Cardiac muscle cell (in vitro differentiated cells and primary cell): ENCODE measurements around the gene LSM14A. TPM values are rescaled to one million over a fixed set of nuclear protein-coding genes. Genes with fewer than 3 reads are reported as not detected.

Source experiments
- DNase-seq, 2 donors: peaks; one replicate each; pipeline versions ENCODE4 v3.0.0 to v3.0.0-alpha.2; 2010 to 2017; ENCODE audit warnings: low read depth in 1 of 2, low spot score in 1 of 2
- H3K27ac ChIP-seq: fragments of 200-600 bp; sonication (generic); 2 replicates; pipeline ENCODE4 v1.5.1; 2016
- H3K27me3 ChIP-seq: fragments of 200-600 bp; sonication (generic); 2 replicates; pipeline ENCODE4 v1.6.0; 2016; ENCODE audit warnings: control low read depth
- H3K36me3 ChIP-seq: fragments of 200-600 bp; sonication (generic); 2 replicates; pipeline ENCODE4 v1.5.1; 2016; ENCODE audit warnings: control low read depth
- H3K4me1 ChIP-seq: fragments of 200-600 bp; sonication (generic); 2 replicates; pipeline ENCODE4 v1.8.1; 2017; ENCODE audit warnings: low read depth, mild to moderate bottlenecking, mixed run types
- H3K4me3 ChIP-seq: fragments of 200-600 bp; sonication (generic); 2 replicates; pipeline ENCODE4 v1.5.1; 2016; ENCODE audit warnings: mild to moderate bottlenecking
- H3K9me3 ChIP-seq: fragments of 200-600 bp; sonication (generic); 2 replicates; pipeline ENCODE4 v1.5.1; 2017; ENCODE audit warnings: low read depth, mild to moderate bottlenecking, control low read depth
- CTCF ChIP-seq: IDR thresholded peaks from 2 replicates; pipeline ENCODE4 v1.5.1; 2012; ENCODE audit warnings: low read depth, mild to moderate bottlenecking, low read length
- polyA plus RNA-seq: library from polyadenylated mRNA; unstranded; fragments of >200 nt; fragmentation: Nextera tagmentation; extraction: Ambion mirVana; gene quantifications from 2 replicates; pipeline ENCODE4 v1.2.1, GENCODE V29; 2016
- total RNA-seq: library from RNA; depleted of rRNA; stranded (reverse); fragments of >200 nt; gene quantifications from 2 replicates; pipeline ENCODE4 v1.2.3, GENCODE V29; 2016

The LSM14A gene
- total and polyA plus RNA-seq, 2 experiments from 2014 or later = 88.5 to 203 TPM

- no peak for TF ChIP-seq CTCF
- peak in 1 of 2 donors; percentile 92 for DNase-seq
Observed at GRCh38 chr19:34232566-34233481, 60.5 kb downstream of the LSM14A start.

GRCh38 chr19:34235425-34235940 lies 63.2 kb downstream of the LSM14A start:
- Histone ChIP-seq H3K9me3 (no peaks in the 10 kb centered on the region), H3K4me3 (no peak overlapping the region), H3K27me3 (no peaks in the 10 kb centered on the region), H3K36me3 (no peaks in the 10 kb centered on the region), H3K27ac (no peak overlapping the region), H3K4me1 (no peaks in the 10 kb centered on the region)
- TF ChIP-seq CTCF = no peak
- no peak for DNase-seq

More at GRCh38 chr19:34232566-34233481, 60.5 kb downstream of the LSM14A start:
- H3K27ac ChIP-seq = peak overlapping the region; percentile 54
- no peaks in the 10 kb centered on the region for H3K27me3 ChIP-seq
- H3K4me1 ChIP-seq = no peaks in the 10 kb centered on the region
- peaks cover 23% of the 10 kb centered on the region for H3K36me3 ChIP-seq
- no peaks in the 10 kb centered on the region for H3K9me3 ChIP-seq
- H3K4me3 ChIP-seq = no peak overlapping the region

GRCh38 chr19:34236035-34236987 lies 64.0 kb downstream of the LSM14A start:
- no peak overlapping the region for H3K4me3 ChIP-seq
- no peak for TF ChIP-seq CTCF
- no peaks in the 10 kb centered on the region for H3K27me3 ChIP-seq
- H3K27ac ChIP-seq = no peak overlapping the region
- no peaks in the 10 kb centered on the region for H3K9me3 ChIP-seq
- no peaks in the 10 kb centered on the region for H3K4me1 ChIP-seq
- H3K36me3 ChIP-seq = no peaks in the 10 kb centered on the region
- peak in 1 of 2 donors; percentile 61 for DNase-seq

GRCh38 chr19:34237283-34237682 lies 65.0 kb downstream of the LSM14A start:
- Histone ChIP-seq H3K4me3 (no peak overlapping the region), H3K27ac (no peak overlapping the region)

More at GRCh38 chr19:34237283-34237682, 65.0 kb downstream of the LSM14A start:
- Histone ChIP-seq H3K9me3 (no peaks in the 10 kb centered on the region), H3K36me3 (no peaks in the 10 kb centered on the region), H3K4me1 (no peaks in the 10 kb centered on the region), H3K27me3 (no peaks in the 10 kb centered on the region)
- TF ChIP-seq CTCF = no peak
- DNase-seq = no peak
